Esophagus muscularis mucosa (tissue), 4 donors: ENCODE data around the gene PRELID3B. TPM values are rescaled to one million over a fixed set of nuclear protein-coding genes. Genes with fewer than 3 reads are reported as not detected.

Source experiments
- DNase-seq: peaks from one replicate; pipeline ENCODE4 v3.0.0-alpha.2; 2017; ENCODE audit errors: extremely low spot score
- H3K27ac ChIP-seq, 4 donors: fragments of 200-600 bp; sonication (generic); replicated peaks in 1 of 4; 1 replicate in 3 of 4; 2 replicates in 1 of 4; pipeline ENCODE4 v1.5.1; 2016 to 2019; ENCODE audit warnings: mild to moderate bottlenecking in 1 of 4
- H3K27me3 ChIP-seq, 4 donors: fragments of 200-600 bp; sonication (generic); one replicate each; pipeline versions ENCODE4 v1.5.1 to v1.6.0; 2016 to 2019
- H3K36me3 ChIP-seq, 4 donors: fragments of 200-600 bp; sonication (generic); one replicate each; pipeline ENCODE4 v1.5.1; 2016 to 2019
- H3K4me1 ChIP-seq, 4 donors: fragments of 200-600 bp; sonication (generic); one replicate each; pipeline ENCODE4 v1.5.1; 2016 to 2019
- H3K4me3 ChIP-seq, 4 donors: fragments of 200-600 bp; sonication (generic); 1 replicate in 2 of 4; 2 replicates in 2 of 4; pipeline ENCODE4 v1.5.1; 2016 to 2019; ENCODE audit warnings: mild to moderate bottlenecking in 4 of 4, moderate library complexity in 1 of 4
- H3K9me3 ChIP-seq, 4 donors: fragments of 200-600 bp; sonication (generic); 1 replicate in 3 of 4; 2 replicates in 1 of 4; pipeline ENCODE4 v1.5.1; 2016 to 2019
- CTCF ChIP-seq, 3 experiments: fragments of 200-600 bp in 2 of 3; fragments of 450-650 bp in 1 of 3; sonication (generic) in 2 of 3; IDR thresholded peaks; one replicate each; pipeline ENCODE4 v1.5.1; 2017 to 2019; ENCODE audit warnings: antibody characterized with exemption in 3 of 3, mild to moderate bottlenecking in 2 of 3, moderate library complexity in 1 of 3
- EP300 ChIP-seq: sonication (generic); formaldehyde crosslinking; IDR thresholded peaks from one replicate; pipeline ENCODE4 v1.6.1; 2017; ENCODE audit warnings: antibody characterized with exemption
- POLR2A ChIP-seq: fragments of 450-650 bp; IDR thresholded peaks from one replicate; pipeline ENCODE4 v1.6.1; 2017; ENCODE audit warnings: antibody characterized with exemption, moderate library complexity, mild to moderate bottlenecking, low read depth
- POLR2AphosphoS5 ChIP-seq, 2 donors: sonication (generic); formaldehyde crosslinking; IDR thresholded peaks; one replicate each; pipeline ENCODE4 v1.6.1; 2017; ENCODE audit warnings: antibody characterized with exemption in 2 of 2
- WGBS: methylation state at CpG from one replicate; pipeline ENCODE4 v1.1.5; 2018; 5-methylcytosine and 5-hydroxymethylcytosine counted together
- intact Hi-C: fragments of 100-400 bp; cut with DNase I; formaldehyde crosslinking; loops from one replicate; pipeline ENCODE4 v1.15.1; 2023
- total RNA-seq, 4 donors: library from RNA; depleted of rRNA; stranded (reverse); fragments of >200 nt; gene quantifications; one replicate each; pipeline versions ENCODE4 v1.1.0 to v1.2.1, GENCODE V29; 2016

The PRELID3B gene
- total RNA-seq, 4 donors from 2014 or later = 32.0 to 48.4 (median 36.6) TPM

DNA sequence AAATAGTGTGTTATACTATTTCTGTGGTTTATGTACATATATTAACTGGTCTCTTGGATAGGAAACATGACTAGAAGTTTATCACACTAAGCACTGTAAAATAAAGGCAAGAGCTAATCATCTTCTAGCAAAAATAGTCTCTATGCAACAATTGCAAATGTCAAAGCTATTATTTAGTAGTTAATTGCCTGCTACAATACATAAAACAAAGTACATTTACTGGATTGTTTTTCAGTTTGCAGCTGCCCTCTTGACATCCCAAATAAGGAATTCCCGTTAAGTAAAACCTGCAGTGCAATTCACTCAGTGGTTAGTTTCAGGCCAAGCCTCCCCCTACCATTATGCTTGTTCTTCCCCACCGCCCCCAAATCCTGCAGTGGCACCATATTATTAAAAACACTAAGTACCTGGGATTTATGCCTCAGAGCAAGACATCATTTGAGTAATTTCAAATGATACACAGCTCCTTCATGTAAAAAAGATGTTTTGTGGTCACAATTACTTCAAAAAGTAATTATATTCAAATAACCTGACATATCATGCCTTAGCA, 8.9 kb downstream of the PRELID3B start:
- peak; percentile 12 for DNase-seq
- H3K4me3 ChIP-seq = no peak overlapping the region
- H3K27ac ChIP-seq = no peak overlapping the region
- peaks cover 28 to 39% (median 35%) of the 10 kb centered on the region in 4 donors for H3K4me1 ChIP-seq
- TF ChIP-seq CTCF (IDR thresholded peaks at IDR 0.05) (no peak), POLR2AphosphoS5 (IDR thresholded peaks at IDR 0.05) (no peak), EP300 (no peak), POLR2A (no peak)
- H3K27me3 ChIP-seq = no peaks in the 10 kb centered on the region
- intact Hi-C loops = loop anchor here (5.0 to 10.0 kb wide), 3 partner anchors 51 to 729 kb away; partner anchors contain the start of genes NELFCD and RAB22A
- peaks cover 33 to 64% (median 52%) of the 10 kb centered on the region in 4 donors for H3K36me3 ChIP-seq
- WGBS = 86% methylated on average over 2 of the region's 2 CpGs
- H3K9me3 ChIP-seq = no peaks in the 10 kb centered on the region

DNA sequence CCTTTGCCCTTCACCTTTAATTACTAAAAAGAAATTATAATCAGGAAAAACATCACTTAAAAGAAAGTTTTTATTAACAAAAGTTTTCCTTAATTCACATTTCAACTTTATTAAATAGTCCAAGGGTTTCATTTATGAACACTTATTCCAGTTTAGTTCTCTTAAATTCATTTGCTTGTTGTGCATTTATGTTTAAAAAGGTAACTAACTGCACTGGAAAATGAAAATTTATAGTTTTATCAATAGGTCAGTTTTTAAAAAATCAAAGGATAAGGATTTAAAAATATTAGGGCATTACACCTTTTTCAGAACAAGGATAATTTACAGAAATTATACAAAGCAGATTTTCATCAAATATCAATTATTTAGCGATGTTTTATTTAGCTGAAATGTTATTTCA, 9.5 kb downstream of the PRELID3B start:
- Histone ChIP-seq H3K4me1 (peaks cover 32 to 45% (median 41%) of the 10 kb centered on the region in 4 donors), H3K4me3 (peak overlapping the region; percentile 79 to 89 (median 86)), H3K9me3 (no peaks in the 10 kb centered on the region), H3K27me3 (no peaks in the 10 kb centered on the region), H3K36me3 (peaks cover 33 to 67% (median 54%) of the 10 kb centered on the region in 4 donors), H3K27ac (peak overlapping the region; percentile 87 to 93 (median 90))
- intact Hi-C loops = loop anchor here (5.0 to 10.0 kb wide), 3 partner anchors 51 to 728 kb away; partner anchors contain the start of genes NELFCD and RAB22A
- 95% methylated on average over 1 of the region's 1 CpG for WGBS
- TF ChIP-seq CTCF (IDR thresholded peaks at IDR 0.05) (no peak), POLR2AphosphoS5 (IDR thresholded peaks at IDR 0.05) (no peak), EP300 (no peak), POLR2A (no peak)
- no peak for DNase-seq

GRCh38 chr20:59032713-59033059, 9.9 kb downstream of the PRELID3B start:
- Histone ChIP-seq H3K36me3 (peaks cover 33 to 67% (median 52%) of the 10 kb centered on the region in 4 donors), H3K9me3 (no peaks in the 10 kb centered on the region), H3K27ac (peak overlapping the region; percentile 87 to 93 (median 90)), H3K4me1 (peaks cover 35 to 49% (median 46%) of the 10 kb centered on the region in 4 donors), H3K4me3 (peak overlapping the region; percentile 79 to 89 (median 86)), H3K27me3 (no peaks in the 10 kb centered on the region)
- TF ChIP-seq CTCF (IDR thresholded peaks at IDR 0.05) (peak in 1 of 3 experiments; percentile 52), EP300 (no peak)
- no peak for DNase-seq
- 1% methylated on average over 10 of the region's 13 CpGs for WGBS
- intact Hi-C loops = loop anchor here (5.0 to 10.0 kb wide), 3 partner anchors 50 to 728 kb away; partner anchors contain the start of genes NELFCD and RAB22A

DNA sequence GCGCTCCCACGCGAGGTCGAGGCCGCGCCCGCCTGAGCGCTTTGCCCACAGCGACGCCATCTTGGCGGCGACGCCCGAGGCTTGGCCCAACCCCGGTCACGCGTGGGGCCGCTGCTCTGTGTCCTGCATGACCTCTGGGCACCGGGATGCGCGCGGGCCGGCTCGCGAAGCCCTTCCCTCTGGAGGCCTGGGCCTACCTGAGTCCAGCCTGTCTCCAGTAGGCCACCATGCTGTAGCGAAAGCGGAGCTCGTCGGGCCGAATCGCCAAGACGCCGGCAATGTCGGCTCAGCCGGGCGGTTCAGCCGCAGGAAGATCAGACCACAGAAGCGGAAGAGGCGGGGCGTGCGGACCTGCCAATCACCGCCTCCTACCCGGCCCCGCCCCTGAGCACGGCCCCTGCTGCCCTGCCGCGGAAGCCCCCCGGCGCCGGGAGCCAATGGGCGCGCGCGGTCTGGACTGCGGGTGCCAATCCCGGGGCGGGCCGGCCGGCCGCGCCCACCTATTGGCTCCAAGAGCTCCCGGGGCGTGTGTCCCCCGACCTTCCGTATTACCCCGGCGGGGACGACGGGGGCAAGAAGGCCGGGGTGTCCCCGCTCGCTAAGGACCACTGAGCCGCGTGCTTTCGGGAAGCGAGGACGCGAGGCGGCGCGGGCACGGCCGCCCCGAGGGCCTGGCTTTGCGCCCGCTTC, 10.4 kb downstream of the PRELID3B start, which contains the start of gene ATP5F1E:
Gene ATP5F1E, minus strand, starts transcription at position 313 of the 690 bp plus-strand sequence. Its CDS starts 84 bp downstream, at position 229.
- Histone ChIP-seq H3K4me1 (peaks cover 39 to 54% (median 51%) of the 10 kb centered on the region in 4 donors), H3K36me3 (peaks cover 28 to 67% (median 51%) of the 10 kb centered on the region in 4 donors), H3K27me3 (no peaks in the 10 kb centered on the region), H3K9me3 (no peaks in the 10 kb centered on the region), H3K4me3 (peak within 1 kb of the TSS; percentile 79 to 89 (median 86)), H3K27ac (peak within 1 kb of the TSS; percentile 87 to 93 (median 90))
- WGBS = 0% methylated on average over 2 of the region's 86 CpGs
- peak; percentile 82 to 97 for TF ChIP-seq POLR2AphosphoS5 (IDR thresholded peaks at IDR 0.05)
- TF ChIP-seq CTCF (IDR thresholded peaks at IDR 0.05) = no peak
- no peak for TF ChIP-seq EP300
- peak; percentile 95 for TF ChIP-seq POLR2A
- intact Hi-C loops = loop anchor here (5.0 to 10.0 kb wide), 3 partner anchors 50 to 727 kb away; partner anchors contain the start of genes NELFCD and RAB22A
- DNase-seq = peak; percentile 98
